Body of pancreas (tissue), 4 donors: ENCODE measurements around the gene EFS. TPM values are rescaled to one million over a fixed set of nuclear protein-coding genes. Genes with fewer than 3 reads are reported as not detected.
A peak's percentile ranks its signal among the peaks of the same experiment; 100 is the strongest.

Experiments used
- ATAC-seq: fragments of 150-250 bp; one replicate; pipeline ENCODE4 v1.9.1; 2016
- DNase-seq, 4 donors: peaks; one replicate each; pipeline ENCODE4 v3.0.0-alpha.2; 2019
- H3K27ac ChIP-seq, 4 donors: fragments of 200-600 bp; sonication (generic); 1 replicate in 3 of 4; 2 replicates in 1 of 4; pipeline versions ENCODE4 v1.5.1 to v1.6.1; 2016 to 2019; ENCODE audit warnings: mild to moderate bottlenecking in 1 of 4, mixed read lengths in 1 of 4, moderate library complexity in 1 of 4
- H3K27me3 ChIP-seq, 2 donors: fragments of 200-600 bp; sonication (generic); one replicate each; pipeline ENCODE4 v1.6.0; 2016; ENCODE audit warnings: mild to moderate bottlenecking in 1 of 2
- H3K36me3 ChIP-seq, 2 donors: fragments of 200-600 bp; sonication (generic); replicated peaks in 1 of 2; 2 replicates each; pipeline ENCODE4 v1.5.1; 2016; ENCODE audit warnings: low read depth in 2 of 2; ENCODE audit not compliant: insufficient read depth in 1 of 2
- H3K4me1 ChIP-seq: fragments of 200-600 bp; sonication (generic); one replicate; pipeline ENCODE4 v1.6.0; 2016
- H3K4me3 ChIP-seq, 2 donors: fragments of 200-600 bp; sonication (generic); 1 replicate in 1 of 2; 2 replicates in 1 of 2; pipeline ENCODE4 v1.5.1; 2016 to 2019
- H3K9me3 ChIP-seq, 3 donors: fragments of 200-600 bp; sonication (generic); 1 replicate in 2 of 3; 2 replicates in 1 of 3; pipeline ENCODE4 v1.5.1; 2016
- CTCF ChIP-seq, 7 experiments: fragments of 450-650 bp in 4 of 7; fragments of 200-600 bp in 3 of 7; sonication (generic) in 3 of 7; IDR thresholded peaks; one replicate each; pipeline ENCODE4 v1.5.1; 2016 to 2019; ENCODE audit warnings: antibody characterized with exemption in 7 of 7
- POLR2A ChIP-seq, 3 donors: fragments of 450-650 bp; IDR thresholded peaks; one replicate each; pipeline ENCODE4 v1.6.1; 2016; ENCODE audit warnings: antibody characterized with exemption in 3 of 3, mild to moderate bottlenecking in 2 of 3
- WGBS, 2 donors: methylation state at CpG; one replicate each; pipeline ENCODE4 v1.1.5; 2017; 5-methylcytosine and 5-hydroxymethylcytosine counted together
- intact Hi-C: fragments of 100-400 bp; cut with DNase I; formaldehyde crosslinking; loops from one replicate; pipeline ENCODE4 v1.15.1; 2023
- total RNA-seq, 2 donors: library from RNA; depleted of rRNA; stranded (reverse); fragments of >200 nt; gene quantifications; one replicate each; pipeline ENCODE4 v1.1.0, GENCODE V29; 2016

The EFS gene
- 1 to 10 TPM in 1 of 2 donors, under 1 TPM in 1; 0.99 to 1.3 TPM for total RNA-seq

- peaks cover 0 to 20% of the 10 kb centered on the region in 2 donors for H3K27me3 ChIP-seq
- H3K27ac ChIP-seq = peak within 1 kb of the TSS in 2 of 4 donors; percentile 21 to 45
- ATAC-seq = peak; percentile 41
- no peak within 1 kb of the TSS for H3K4me3 ChIP-seq
- H3K36me3 ChIP-seq = no peaks in the 10 kb centered on the region
- intact Hi-C loops = no loop called here
- TF ChIP-seq POLR2A (IDR thresholded peaks at IDR 0.05) (no peak), CTCF (IDR thresholded peaks at IDR 0.05) (no peak)
- WGBS, 2 donors = 13 to 62% methylated on average over 10 to 73 of the region's 74 CpGs
- peak in 1 of 4 donors; percentile 24 for DNase-seq
- no peaks in the 10 kb centered on the region for H3K9me3 ChIP-seq
- peaks cover 11% of the 10 kb centered on the region for H3K4me1 ChIP-seq
Measured at GRCh38 chr14:23365036-23365731, at the start of gene EFS. Gene EFS, minus strand, starts transcription at chr14:23365172. Its CDS starts 147 bp downstream, at chr14:23365025.

- ATAC-seq (no peak), DNase-seq (no peak)
- H3K9me3 ChIP-seq = no peaks in the 10 kb centered on the region
- peaks cover 26% of the 10 kb centered on the region for H3K4me1 ChIP-seq
- H3K36me3 ChIP-seq = no peaks in the 10 kb centered on the region
- intact Hi-C loops = no loop called here
- H3K27me3 ChIP-seq = no peaks in the 10 kb centered on the region
- H3K27ac ChIP-seq = no peak overlapping the region
- 62 to 81% methylated on average over 3 of the region's 3 CpGs for WGBS, 2 donors
- TF ChIP-seq POLR2A (IDR thresholded peaks at IDR 0.05) (no peak), CTCF (IDR thresholded peaks at IDR 0.05) (no peak)
- H3K4me3 ChIP-seq = no peak overlapping the region
Measured at GRCh38 chr14:23414254-23414653, 49.3 kb upstream of the EFS start.

GRCh38 chr14:23413681-23414080 lies 48.7 kb upstream of the EFS start:
- no peak for TF ChIP-seq POLR2A (IDR thresholded peaks at IDR 0.05)
- TF ChIP-seq CTCF (IDR thresholded peaks at IDR 0.05) = no peak
- Histone ChIP-seq H3K27me3 (no peaks in the 10 kb centered on the region), H3K36me3 (no peaks in the 10 kb centered on the region), H3K9me3 (no peaks in the 10 kb centered on the region), H3K4me3 (no peak overlapping the region), H3K4me1 (peaks cover 26% of the 10 kb centered on the region), H3K27ac (no peak overlapping the region)
- intact Hi-C loops = no loop called here
- 78 to 89% methylated on average over 6 to 16 of the region's 16 CpGs for WGBS, 2 donors
- DNase-seq = no peak
- ATAC-seq = no peak

- ATAC-seq (no peak), DNase-seq (no peak)
- Histone ChIP-seq H3K27ac (no peak overlapping the region), H3K4me1 (peaks cover 18% of the 10 kb centered on the region), H3K9me3 (no peaks in the 10 kb centered on the region), H3K4me3 (no peak overlapping the region), H3K36me3 (no peaks in the 10 kb centered on the region), H3K27me3 (no peaks in the 10 kb centered on the region)
- intact Hi-C loops = no loop called here
- 82 to 87% methylated on average over 8 to 14 of the region's 14 CpGs for WGBS, 2 donors
- TF ChIP-seq CTCF (IDR thresholded peaks at IDR 0.05) (no peak), POLR2A (IDR thresholded peaks at IDR 0.05) (no peak)
Measured at GRCh38 chr14:23411563-23412525, 46.9 kb upstream of the EFS start.
